CD4-positive, CD25-positive, alpha-beta regulatory T cell (primary cell): Measurements from ENCODE around the gene RPL22L1. TPM values are rescaled to one million over a fixed set of nuclear protein-coding genes. Genes with fewer than 3 reads are reported as not detected.

Source experiments
- ATAC-seq, 2 donors: fragments of 150-1000 bp; cut with Tn5 transposase; one replicate each; pipeline ENCODE4 v1.10.0; 2021; ENCODE audit warnings: low read depth in 2 of 2, moderate number of reproducible peaks in 2 of 2, moderate library complexity in 1 of 2
- DNase-seq, 3 donors: peaks; one replicate each; pipeline versions ENCODE4 v3.0.0 to v3.0.0-alpha.2; 2012 to 2022; ENCODE audit warnings: mixed read lengths in 1 of 3
- H3K27ac ChIP-seq: one replicate; pipeline ENCODE4 v1.7.0; 2013; ENCODE audit warnings: mild to moderate bottlenecking, low read length; ENCODE audit not compliant: insufficient read depth, poor library complexity, severe bottlenecking
- H3K27me3 ChIP-seq: one replicate; pipeline ENCODE4 v1.7.0; 2013; ENCODE audit warnings: low read length; ENCODE audit not compliant: control insufficient read depth, insufficient read depth
- H3K36me3 ChIP-seq: one replicate; pipeline ENCODE4 v1.7.0; 2013; ENCODE audit warnings: mild to moderate bottlenecking, low read length, moderate library complexity; ENCODE audit not compliant: control insufficient read depth, insufficient read depth
- H3K4me1 ChIP-seq: 2 replicates; pipeline ENCODE4 v1.7.0; 2013; ENCODE audit warnings: mild to moderate bottlenecking, low read length; ENCODE audit not compliant: insufficient read depth, control insufficient read depth, poor library complexity, severe bottlenecking
- H3K4me3 ChIP-seq: one replicate; pipeline ENCODE4 v1.7.0; 2013; ENCODE audit warnings: low read depth, mild to moderate bottlenecking, low read length, moderate library complexity
- H3K9me3 ChIP-seq, 2 experiments: 1 replicate in 1 of 2; 2 replicates in 1 of 2; pipeline ENCODE4 v1.7.0; 2013; ENCODE audit warnings: low read length in 2 of 2, mild to moderate bottlenecking in 1 of 2, moderate library complexity in 1 of 2; ENCODE audit not compliant: control insufficient read depth in 2 of 2
- H3K27ac Mint-ChIP-seq, 3 donors: one replicate each; pipeline ENCODE4 v1.8.0; 2020 to 2022; ENCODE audit warnings: mild to moderate bottlenecking in 3 of 3, mixed read lengths in 3 of 3, moderate library complexity in 2 of 3
- H3K27me3 Mint-ChIP-seq: one replicate; pipeline ENCODE4 v1.8.0; 2022; ENCODE audit warnings: mild to moderate bottlenecking, mixed read lengths
- H3K36me3 Mint-ChIP-seq: one replicate; pipeline ENCODE4 v1.8.0; 2020; ENCODE audit warnings: mixed read lengths
- H3K4me1 Mint-ChIP-seq, 4 donors: one replicate each; pipeline ENCODE4 v1.8.0; 2020 to 2022; ENCODE audit warnings: mixed read lengths in 4 of 4, mild to moderate bottlenecking in 1 of 4
- H3K4me3 Mint-ChIP-seq, 4 donors: one replicate each; pipeline ENCODE4 v1.8.0; 2020 to 2022; ENCODE audit warnings: mild to moderate bottlenecking in 4 of 4, mixed read lengths in 4 of 4, moderate library complexity in 3 of 4
- H3K9me3 Mint-ChIP-seq, 7 donors: one replicate each; pipeline ENCODE4 v1.8.0; 2020 to 2022; ENCODE audit warnings: mixed read lengths in 7 of 7, mild to moderate bottlenecking in 3 of 7, moderate library complexity in 2 of 7
- polyA plus RNA-seq, 4 donors: library from polyadenylated mRNA; unstranded; fragments of 300-500 nt; fragmentation: Illumina TruSeq; gene quantifications; one replicate each; pipeline ENCODE4 v1.2.3, GENCODE V29; 2021
- total RNA-seq: library from RNA; stranded (reverse); gene quantifications from one replicate; pipeline ENCODE4 v1.2.3, GENCODE V29; 2022

Gene RPL22L1
- total and polyA plus RNA-seq, 5 donors from 2014 or later, result 25.5 to 48.4 (median 43.6) TPM

- ATAC-seq, result no peak
- no peak for DNase-seq
- Mint-ChIP-seq H3K27me3 (peaks cover 17% of the 10 kb centered on the region), H3K36me3 (no peaks in the 10 kb centered on the region), H3K27ac (no peak overlapping the region), H3K9me3 (peaks cover 0 to 4% (median 0%) of the 10 kb centered on the region in 7 donors), H3K4me3 (no peak overlapping the region), H3K4me1 (no peaks in the 10 kb centered on the region)
- H3K36me3 ChIP-seq, result no peaks in the 10 kb centered on the region
- no peaks in the 10 kb centered on the region for H3K9me3 ChIP-seq
- H3K4me1 ChIP-seq, result no peaks in the 10 kb centered on the region
- no peak overlapping the region for H3K4me3 ChIP-seq
- H3K27me3 ChIP-seq, result no peaks in the 10 kb centered on the region
- H3K27ac ChIP-seq, result no peak overlapping the region
These were observed 6.5 kb upstream of the RPL22L1 start for GRCh38 chr3:170876537-170876936.

GRCh38 chr3:170869239-170869590, 780 bp downstream of the RPL22L1 start:
- DNase-seq (peak in 2 of 3 donors; percentile 11 to 22), ATAC-seq (no peak)
- Histone ChIP-seq H3K9me3 (no peaks in the 10 kb centered on the region), H3K4me3 (peak overlapping the region; percentile 89), H3K27ac (peak overlapping the region; percentile 88), H3K27me3 (no peaks in the 10 kb centered on the region), H3K4me1 (peaks cover 33% of the 10 kb centered on the region), H3K36me3 (peaks cover 31% of the 10 kb centered on the region)
- Mint-ChIP-seq H3K27me3 (peaks cover 4% of the 10 kb centered on the region), H3K9me3 (peaks cover 0 to 3% (median 0%) of the 10 kb centered on the region in 7 donors), H3K4me3 (peak overlapping the region; percentile 95 to 98 (median 96)), H3K36me3 (peaks cover 23% of the 10 kb centered on the region), H3K27ac (peak overlapping the region; percentile 95 to 99 (median 99)), H3K4me1 (peaks cover 15 to 41% (median 25%) of the 10 kb centered on the region in 4 donors)

DNA sequence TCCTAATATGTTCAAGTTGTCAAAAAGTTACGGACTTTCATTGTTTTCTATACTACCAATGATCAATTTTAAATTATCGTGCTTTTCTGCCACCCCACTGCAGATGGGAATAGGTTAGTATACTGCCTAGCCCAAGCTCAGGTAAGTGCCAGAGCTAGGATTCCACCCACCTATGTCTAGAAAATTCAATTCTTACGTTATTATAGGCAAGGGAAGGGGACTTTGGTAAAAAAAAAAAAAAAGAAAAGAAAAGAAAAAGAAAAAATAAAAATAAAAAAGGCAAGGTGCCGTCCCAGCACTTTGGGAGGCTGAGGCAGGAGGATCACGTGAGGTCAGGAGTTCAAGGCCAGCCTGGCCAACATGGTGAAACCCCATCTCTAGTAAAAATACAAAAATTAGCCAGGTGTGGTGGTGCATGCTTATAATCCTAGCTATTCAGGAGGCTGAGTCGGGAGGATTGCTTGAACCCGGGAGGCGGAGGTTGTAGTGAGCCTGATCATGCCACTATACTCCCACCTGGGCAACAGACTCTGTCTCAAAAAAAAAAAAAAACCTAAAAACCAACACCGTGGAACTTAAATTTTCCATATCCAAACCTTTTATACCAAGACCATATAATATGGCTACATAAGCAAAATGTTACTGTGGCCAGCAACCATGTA, 1.3 kb downstream of the RPL22L1 start:
- Mint-ChIP-seq H3K27ac (peak overlapping the region; percentile 88 to 99 (median 95)), H3K36me3 (peaks cover 23% of the 10 kb centered on the region), H3K9me3 (no peaks in the 10 kb centered on the region), H3K4me3 (peak overlapping the region; percentile 95 to 98 (median 96)), H3K4me1 (peaks cover 15 to 41% (median 25%) of the 10 kb centered on the region in 4 donors), H3K27me3 (no peaks in the 10 kb centered on the region)
- Histone ChIP-seq H3K4me3 (peak overlapping the region; percentile 89), H3K9me3 (no peaks in the 10 kb centered on the region), H3K27ac (peak overlapping the region; percentile 88), H3K36me3 (peaks cover 31% of the 10 kb centered on the region), H3K4me1 (peaks cover 33% of the 10 kb centered on the region), H3K27me3 (no peaks in the 10 kb centered on the region)
- no peak for ATAC-seq
- DNase-seq, result no peak

DNA sequence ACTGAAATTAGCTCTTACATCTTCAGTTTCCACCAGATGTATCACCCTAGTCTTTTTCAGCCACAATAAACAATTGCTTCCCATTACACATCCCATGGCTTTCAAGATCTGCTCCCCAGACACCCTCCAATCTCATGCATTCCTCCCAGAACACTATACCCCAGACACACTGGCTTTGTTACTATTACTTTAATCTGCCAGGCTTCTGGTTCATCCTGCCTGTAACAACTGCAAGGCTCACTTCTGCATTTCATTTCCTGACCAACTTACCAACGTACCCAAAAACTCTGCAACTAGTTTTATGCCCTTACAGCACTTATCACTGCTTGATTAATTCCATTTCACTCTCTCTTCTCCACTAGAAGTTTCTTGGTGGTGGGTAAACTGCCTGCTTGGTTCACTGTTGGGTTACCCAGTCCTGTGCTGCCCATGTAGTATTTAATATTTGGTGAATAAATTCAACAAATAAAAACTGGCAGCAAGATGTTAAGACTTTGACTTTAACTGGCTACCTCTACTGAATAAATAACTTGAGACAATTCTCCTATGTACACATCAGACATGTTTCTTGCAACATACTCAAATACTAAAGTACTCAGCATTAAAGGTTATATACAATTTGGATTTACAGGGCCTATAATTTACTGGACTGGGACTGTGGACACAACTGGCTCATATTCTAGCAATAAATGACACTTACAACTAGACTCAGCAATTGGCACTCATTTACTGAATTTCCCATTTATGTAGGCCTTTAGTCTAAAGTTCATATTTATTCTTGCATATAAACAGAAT, 2.7 kb downstream of the RPL22L1 start:
- Mint-ChIP-seq H3K27ac (peak overlapping the region; percentile 11 to 78 (median 47)), H3K36me3 (peaks cover 30% of the 10 kb centered on the region), H3K9me3 (no peaks in the 10 kb centered on the region), H3K4me1 (peaks cover 15 to 41% (median 25%) of the 10 kb centered on the region in 4 donors), H3K4me3 (peak overlapping the region; percentile 40 to 45 (median 42)), H3K27me3 (no peaks in the 10 kb centered on the region)
- Histone ChIP-seq H3K9me3 (no peaks in the 10 kb centered on the region), H3K4me3 (peak overlapping the region; percentile 89), H3K27me3 (no peaks in the 10 kb centered on the region), H3K4me1 (peaks cover 33% of the 10 kb centered on the region), H3K36me3 (peaks cover 31% of the 10 kb centered on the region), H3K27ac (peak overlapping the region; percentile 88)
- peak in 1 of 3 donors; percentile 21 for DNase-seq
- no peak for ATAC-seq

- peaks cover 15 to 41% (median 25%) of the 10 kb centered on the region in 4 donors for H3K4me1 Mint-ChIP-seq
- H3K36me3 Mint-ChIP-seq, result peaks cover 30% of the 10 kb centered on the region
- no peak for ATAC-seq
- H3K27me3 Mint-ChIP-seq, result no peaks in the 10 kb centered on the region
- peak overlapping the region; percentile 26 for H3K27ac ChIP-seq
- H3K4me1 ChIP-seq, result peaks cover 33% of the 10 kb centered on the region
- no peaks in the 10 kb centered on the region for H3K9me3 ChIP-seq
- peak overlapping the region in 2 of 3 donors; percentile 6 to 11 for H3K27ac Mint-ChIP-seq
- H3K9me3 Mint-ChIP-seq, result no peaks in the 10 kb centered on the region
- no peaks in the 10 kb centered on the region for H3K27me3 ChIP-seq
- peaks cover 31% of the 10 kb centered on the region for H3K36me3 ChIP-seq
- no peak overlapping the region for H3K4me3 ChIP-seq
- H3K4me3 Mint-ChIP-seq, result peak overlapping the region in 1 of 4 donors; percentile 79
- DNase-seq, result no peak
These were observed 3.5 kb downstream of the RPL22L1 start for GRCh38 chr3:170866499-170866898.

DNA sequence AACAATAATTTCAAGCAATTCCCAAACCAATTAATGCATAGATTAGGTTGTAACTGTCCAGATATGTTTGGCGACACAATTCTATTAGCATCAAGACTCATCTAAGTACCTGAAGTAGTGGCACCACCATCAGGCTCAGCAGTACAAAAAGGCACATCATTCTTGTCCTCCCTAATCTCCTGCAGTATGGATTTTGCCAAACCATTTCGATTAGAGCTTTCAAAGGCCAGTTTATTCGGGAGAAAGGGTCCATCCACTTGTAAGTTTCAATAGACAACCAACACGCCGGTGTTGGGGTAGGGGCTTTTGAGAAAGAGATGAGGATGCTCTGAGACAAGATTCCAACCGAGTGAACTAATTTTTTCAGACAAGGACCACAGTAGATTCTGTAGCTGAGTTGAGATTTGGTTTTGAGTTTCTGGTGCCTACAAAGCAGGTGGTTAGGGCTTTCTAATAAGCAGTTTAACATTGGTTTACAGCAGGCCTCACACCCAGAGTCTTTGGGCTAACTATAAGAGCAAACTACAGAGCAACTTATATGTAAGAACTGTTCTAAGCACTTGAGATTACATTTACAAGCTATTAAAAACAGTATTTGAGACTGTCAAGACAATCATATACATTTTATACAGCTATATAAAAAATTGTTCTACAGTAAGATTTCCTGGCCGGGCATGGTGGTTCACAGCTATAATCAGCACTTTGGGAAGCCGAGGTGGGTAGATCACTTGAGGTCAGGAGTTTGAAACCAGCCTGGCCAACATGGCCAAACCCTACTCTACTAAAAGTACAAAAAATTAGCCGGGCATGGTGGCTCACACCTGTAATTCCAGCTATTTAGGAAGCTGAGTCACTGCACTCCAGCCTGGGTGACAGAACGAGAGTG, 4.5 kb downstream of the RPL22L1 start:
- peaks cover 12 to 33% (median 21%) of the 10 kb centered on the region in 4 donors for H3K4me1 Mint-ChIP-seq
- ATAC-seq, result no peak

GRCh38 chr3:170864525-170865208, 5.3 kb downstream of the RPL22L1 start:
- H3K27ac Mint-ChIP-seq, result peak overlapping the region in 1 of 3 donors; percentile 76
- H3K9me3 Mint-ChIP-seq, result no peaks in the 10 kb centered on the region
- H3K4me3 Mint-ChIP-seq, result no peak overlapping the region
- H3K27ac ChIP-seq, result no peak overlapping the region
- no peaks in the 10 kb centered on the region for H3K27me3 Mint-ChIP-seq
- H3K4me1 Mint-ChIP-seq, result peaks cover 12 to 26% (median 14%) of the 10 kb centered on the region in 4 donors
- H3K4me3 ChIP-seq, result no peak overlapping the region
- H3K4me1 ChIP-seq, result peaks cover 26% of the 10 kb centered on the region
- H3K27me3 ChIP-seq, result no peaks in the 10 kb centered on the region
- peaks cover 30% of the 10 kb centered on the region for H3K36me3 Mint-ChIP-seq
- H3K36me3 ChIP-seq, result peaks cover 31% of the 10 kb centered on the region
- DNase-seq, result no peak
- no peaks in the 10 kb centered on the region for H3K9me3 ChIP-seq
- no peak for ATAC-seq

More for the DNA sequence above, 4.5 kb downstream of the RPL22L1 start:
- DNase-seq, result no peak
- Mint-ChIP-seq H3K27ac (no peak overlapping the region), H3K36me3 (peaks cover 30% of the 10 kb centered on the region), H3K27me3 (no peaks in the 10 kb centered on the region), H3K4me3 (no peak overlapping the region), H3K9me3 (no peaks in the 10 kb centered on the region)
- H3K27ac ChIP-seq, result no peak overlapping the region
- H3K36me3 ChIP-seq, result peaks cover 31% of the 10 kb centered on the region
- H3K4me1 ChIP-seq, result peaks cover 28% of the 10 kb centered on the region
- H3K27me3 ChIP-seq, result no peaks in the 10 kb centered on the region
- H3K9me3 ChIP-seq, result no peaks in the 10 kb centered on the region
- no peak overlapping the region for H3K4me3 ChIP-seq
